AG09319 (cell line): Measurements from ENCODE around the gene SLC28A3.
A peak's percentile ranks its signal among the peaks of the same experiment; 100 is the strongest.

Experiments
- DNase-seq: peaks from one replicate; pipeline ENCODE4 v3.0.0-alpha.2; 2010; ENCODE audit warnings: low read depth; ENCODE audit errors: extremely low read depth
- CTCF ChIP-seq: IDR thresholded peaks from 2 replicates; pipeline ENCODE4 v1.5.1; 2011; ENCODE audit warnings: low read depth, mild to moderate bottlenecking, inconsistent platforms, low read length, moderate library complexity

Gene SLC28A3

GRCh38 chr9:84315278-84315877 lies 25.2 kb downstream of the SLC28A3 start:
- TF ChIP-seq CTCF: peak; percentile 76
- peak; percentile 34 for DNase-seq

- TF ChIP-seq CTCF: no peak
- DNase-seq: no peak
Observed at GRCh38 chr9:84314306-84314705, 26.3 kb downstream of the SLC28A3 start.

DNA sequence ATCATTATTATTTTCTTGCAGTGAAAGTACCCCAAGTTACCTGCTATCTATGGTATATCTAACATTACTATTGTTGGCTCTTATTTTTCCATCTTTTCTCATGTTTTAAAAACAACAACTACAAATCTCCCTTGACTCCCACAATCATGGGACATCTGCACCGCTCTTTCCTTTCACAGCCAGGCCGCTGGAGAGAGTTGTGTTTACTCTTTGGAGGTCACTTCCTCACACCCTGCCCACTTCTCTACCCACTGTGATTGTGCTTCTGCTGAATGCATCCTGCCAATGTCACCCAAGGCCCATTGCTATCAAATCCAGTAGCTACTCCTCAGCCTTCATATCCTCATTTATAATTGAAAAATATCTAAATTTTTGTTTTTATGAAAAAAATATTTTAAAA lies 29.7 kb downstream of the SLC28A3 start:
- no peak for TF ChIP-seq CTCF
- no peak for DNase-seq

- TF ChIP-seq CTCF: no peak
- DNase-seq: no peak
Observed at GRCh38 chr9:84305497-84306131, 34.9 kb downstream of the SLC28A3 start.

DNA sequence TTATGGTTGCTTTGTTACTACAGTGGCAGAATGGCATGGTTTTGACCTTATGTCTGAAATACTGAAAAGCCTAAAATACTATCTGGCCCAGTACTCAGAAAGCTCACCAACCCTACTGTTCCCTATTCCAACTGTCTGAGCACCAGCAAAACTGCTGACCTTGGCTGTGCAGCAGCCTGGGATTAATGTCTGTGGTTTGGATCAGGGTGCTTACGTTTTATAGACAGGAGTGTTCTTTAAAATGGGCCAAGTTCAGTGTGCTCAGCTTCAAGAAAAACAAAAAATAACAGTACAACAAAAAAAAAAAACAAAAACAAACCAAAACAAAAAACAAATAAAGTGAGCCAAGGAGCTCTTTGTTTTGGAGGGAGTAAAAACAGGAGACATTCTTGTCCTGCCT lies 36.4 kb downstream of the SLC28A3 start:
- TF ChIP-seq CTCF: no peak

GRCh38 chr9:84303061-84303460 lies 37.5 kb downstream of the SLC28A3 start:
- DNase-seq: no peak
- no peak for TF ChIP-seq CTCF

More for the DNA sequence above, 36.4 kb downstream of the SLC28A3 start:
- no peak for DNase-seq

DNA sequence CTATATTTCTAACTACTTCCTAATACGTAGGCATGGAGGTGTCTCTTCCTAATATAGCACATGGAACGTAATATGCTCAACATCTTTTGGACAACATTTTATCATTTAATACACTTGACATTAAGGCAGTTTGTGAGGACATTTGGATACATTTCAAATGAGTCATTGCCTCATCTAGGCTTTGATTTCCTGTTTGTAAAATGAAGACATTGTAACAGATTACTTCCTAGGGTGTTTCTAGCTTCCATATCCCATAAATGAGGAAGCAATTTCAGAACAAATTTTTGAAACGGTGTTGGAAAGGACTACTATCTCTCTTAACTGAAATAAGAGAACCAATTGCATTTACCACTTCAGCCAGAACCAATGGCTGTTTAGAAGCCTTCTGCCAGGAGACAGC lies 38.7 kb downstream of the SLC28A3 start:
- no peak for DNase-seq

More for the DNA sequence above, 38.7 kb downstream of the SLC28A3 start:
- TF ChIP-seq CTCF: no peak
